Measurements from ENCODE around the gene HELZ.

DNA sequence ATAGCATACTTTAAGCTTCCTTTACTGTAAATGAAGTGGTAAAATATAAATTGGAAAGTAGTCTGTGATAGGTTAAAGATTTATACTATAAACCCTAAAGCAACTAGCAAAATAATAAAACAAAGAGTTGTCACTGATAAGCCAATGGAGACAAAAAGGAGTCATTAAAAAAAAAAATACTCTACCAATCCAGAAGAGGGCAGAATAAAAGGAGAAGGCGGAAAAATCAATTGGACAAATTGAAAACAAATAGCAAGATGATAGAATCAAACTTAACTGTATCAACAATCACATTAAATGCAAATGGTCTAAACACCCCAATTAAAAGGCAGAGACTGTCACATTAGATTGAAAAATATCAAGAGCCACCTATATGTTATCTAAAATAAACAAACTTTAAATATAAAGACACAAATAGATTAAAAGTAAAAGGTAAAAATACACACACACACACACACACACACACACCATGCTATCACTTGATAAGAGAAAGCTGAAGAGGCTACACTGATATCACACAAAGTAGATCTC is 128.9 kb downstream of the HELZ start:
- TF ChIP-seq, protein P1, sequence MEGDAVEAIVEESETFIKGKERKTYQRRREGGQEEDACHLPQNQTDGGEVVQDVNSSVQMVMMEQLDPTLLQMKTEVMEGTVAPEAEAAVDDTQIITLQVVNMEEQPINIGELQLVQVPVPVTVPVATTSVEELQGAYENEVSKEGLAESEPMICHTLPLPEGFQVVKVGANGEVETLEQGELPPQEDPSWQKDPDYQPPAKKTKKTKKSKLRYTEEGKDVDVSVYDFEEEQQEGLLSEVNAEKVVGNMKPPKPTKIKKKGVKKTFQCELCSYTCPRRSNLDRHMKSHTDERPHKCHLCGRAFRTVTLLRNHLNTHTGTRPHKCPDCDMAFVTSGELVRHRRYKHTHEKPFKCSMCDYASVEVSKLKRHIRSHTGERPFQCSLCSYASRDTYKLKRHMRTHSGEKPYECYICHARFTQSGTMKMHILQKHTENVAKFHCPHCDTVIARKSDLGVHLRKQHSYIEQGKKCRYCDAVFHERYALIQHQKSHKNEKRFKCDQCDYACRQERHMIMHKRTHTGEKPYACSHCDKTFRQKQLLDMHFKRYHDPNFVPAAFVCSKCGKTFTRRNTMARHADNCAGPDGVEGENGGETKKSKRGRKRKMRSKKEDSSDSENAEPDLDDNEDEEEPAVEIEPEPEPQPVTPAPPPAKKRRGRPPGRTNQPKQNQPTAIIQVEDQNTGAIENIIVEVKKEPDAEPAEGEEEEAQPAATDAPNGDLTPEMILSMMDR (IDR thresholded peaks at IDR 0.05; ENCODE audit: insufficient read depth, low read depth, low read length): no peak
- no peak for TF ChIP-seq EZH2 (IDR thresholded peaks at IDR 0.05; ENCODE audit: insufficient read depth, low read length)
